Measurements from ENCODE around the gene NADK2. TPM values are rescaled to one million over a fixed set of nuclear protein-coding genes. Genes with fewer than 3 reads are reported as not detected.

The NADK2 gene
- total RNA-seq, 1 experiment from 2014 or later: 12.2 TPM

DNA sequence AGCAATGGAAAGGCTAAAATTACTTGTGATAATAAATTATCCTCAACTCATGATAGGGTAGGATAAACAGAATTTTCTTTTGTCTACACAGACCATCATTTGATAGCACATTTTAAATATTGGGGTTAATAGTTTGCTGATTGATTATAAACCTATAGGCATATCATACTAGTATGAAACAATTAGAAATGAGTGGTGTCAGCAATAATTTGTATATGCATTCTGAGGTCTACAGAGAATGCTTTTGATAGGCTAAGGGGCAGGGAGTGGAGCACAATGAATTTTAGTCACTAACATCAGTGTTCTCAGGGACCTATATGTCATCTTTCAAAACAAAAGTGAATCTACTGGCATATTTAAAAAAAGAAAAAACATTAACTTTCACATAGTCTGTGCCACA, 27.8 kb upstream of the NADK2 start:
- H3K9me3 ChIP-seq (ENCODE audit: control insufficient read depth, low read depth, low read length): no peaks in the 10 kb centered on the region
- no peak overlapping the region for H2AFZ ChIP-seq (ENCODE audit: low read length)
- H2BK5ac ChIP-seq (ENCODE audit: insufficient read length, low read length): no peak overlapping the region
- no peak overlapping the region for H3K23ac ChIP-seq (ENCODE audit: insufficient read length, low read depth, low read length)
- H3K56ac ChIP-seq (ENCODE audit: insufficient read length, low read depth, low read length): no peak overlapping the region
- H3K79me1 ChIP-seq (ENCODE audit: insufficient read depth, low read depth, low read length, poor library complexity, severe bottlenecking): no peaks in the 10 kb centered on the region
- peaks cover 4% of the 10 kb centered on the region in 2 experiments for H3K4me1 Mint-ChIP-seq
- H4K20me1 ChIP-seq (ENCODE audit: control insufficient read depth, insufficient read depth, insufficient read length): no peaks in the 10 kb centered on the region
- no peaks in the 10 kb centered on the region for H3K4me1 ChIP-seq (ENCODE audit: insufficient read depth, low read length)
- no peak overlapping the region for H2BK20ac ChIP-seq (ENCODE audit: low read depth, low read length, poor library complexity, severe bottlenecking)
- no peaks in the 10 kb centered on the region for H3K79me2 ChIP-seq (ENCODE audit: insufficient read depth, low read length)
- no peak overlapping the region for H3K4ac ChIP-seq (ENCODE audit: low read depth, low read length)
- no peak overlapping the region for H3K9ac ChIP-seq (ENCODE audit: extremely low read depth, insufficient read length, low read length)
- H3T11ph ChIP-seq (ENCODE audit: low read length): no peak overlapping the region
- no peak overlapping the region for H3K4me2 ChIP-seq (ENCODE audit: insufficient read depth, insufficient read length, low read length)
- no peak overlapping the region for H3K18ac ChIP-seq (ENCODE audit: insufficient read length, low read depth, low read length)
- DNase-seq: no peak
- no peaks in the 10 kb centered on the region; a peak in 2 of 5 replicates for H3K9me3 Mint-ChIP-seq
- no peak overlapping the region for H2BK15ac ChIP-seq (ENCODE audit: low read depth, low read length)
- H2BK120ac ChIP-seq (ENCODE audit: low read depth, low read length, poor library complexity, severe bottlenecking): no peak overlapping the region
- H4K91ac ChIP-seq (ENCODE audit: insufficient read length, low read depth, low read length): no peak overlapping the region
- TF ChIP-seq, protein P1, sequence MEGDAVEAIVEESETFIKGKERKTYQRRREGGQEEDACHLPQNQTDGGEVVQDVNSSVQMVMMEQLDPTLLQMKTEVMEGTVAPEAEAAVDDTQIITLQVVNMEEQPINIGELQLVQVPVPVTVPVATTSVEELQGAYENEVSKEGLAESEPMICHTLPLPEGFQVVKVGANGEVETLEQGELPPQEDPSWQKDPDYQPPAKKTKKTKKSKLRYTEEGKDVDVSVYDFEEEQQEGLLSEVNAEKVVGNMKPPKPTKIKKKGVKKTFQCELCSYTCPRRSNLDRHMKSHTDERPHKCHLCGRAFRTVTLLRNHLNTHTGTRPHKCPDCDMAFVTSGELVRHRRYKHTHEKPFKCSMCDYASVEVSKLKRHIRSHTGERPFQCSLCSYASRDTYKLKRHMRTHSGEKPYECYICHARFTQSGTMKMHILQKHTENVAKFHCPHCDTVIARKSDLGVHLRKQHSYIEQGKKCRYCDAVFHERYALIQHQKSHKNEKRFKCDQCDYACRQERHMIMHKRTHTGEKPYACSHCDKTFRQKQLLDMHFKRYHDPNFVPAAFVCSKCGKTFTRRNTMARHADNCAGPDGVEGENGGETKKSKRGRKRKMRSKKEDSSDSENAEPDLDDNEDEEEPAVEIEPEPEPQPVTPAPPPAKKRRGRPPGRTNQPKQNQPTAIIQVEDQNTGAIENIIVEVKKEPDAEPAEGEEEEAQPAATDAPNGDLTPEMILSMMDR (conservative IDR thresholded peaks at IDR 0.05): no peak
- H3K27ac Mint-ChIP-seq: no peak overlapping the region
- no peak overlapping the region for H3K4me3 Mint-ChIP-seq
- H3K27ac ChIP-seq (ENCODE audit: insufficient read length, low read depth, low read length): no peak overlapping the region
- H3K14ac ChIP-seq (ENCODE audit: insufficient read depth, low read length): no peak overlapping the region
- H3K27me3 Mint-ChIP-seq (ENCODE audit: low read depth): no peaks in the 10 kb centered on the region; the same call in 1 of the 2 replicates
- H2AK5ac ChIP-seq (ENCODE audit: insufficient read length, low read length): no peak overlapping the region
- no peak overlapping the region for H4K5ac ChIP-seq (ENCODE audit: insufficient read length, low read depth, low read length)
- no peak overlapping the region for H4K8ac ChIP-seq (replicated peaks; ENCODE audit: insufficient read length, low read depth, low read length)
- no peaks in the 10 kb centered on the region for H3K27me3 ChIP-seq (ENCODE audit: insufficient read depth, low read length)
- no peaks in the 10 kb centered on the region for H3K23me2 ChIP-seq (ENCODE audit: insufficient read length, low read depth, low read length, poor library complexity, severe bottlenecking)
- no peak overlapping the region for H2BK12ac ChIP-seq (ENCODE audit: insufficient read length, low read depth, low read length)
- H3K36me3 Mint-ChIP-seq (ENCODE audit: insufficient read depth in 1 of 3, low read depth in 3 of 3): no peaks in the 10 kb centered on the region
